Parathyroid adenoma (tissue), 2 donors: Measurements from ENCODE around the gene DOK7.
A peak's percentile ranks its signal among the peaks of the same experiment; 100 is the strongest.

ENCODE experiments used
- H2AFZ ChIP-seq: fragments of 300-600 bp; sonication (generic); one replicate; pipeline ENCODE4 v1.7.0; 2017; ENCODE audit warnings: antibody characterized with exemption, mild to moderate bottlenecking
- H3K27ac ChIP-seq: fragments of 300-600 bp; sonication (generic); one replicate; pipeline ENCODE4 v1.7.0; 2017
- H3K27me3 ChIP-seq: fragments of 300-600 bp; sonication (generic); one replicate; pipeline ENCODE4 v1.7.0; 2017; ENCODE audit warnings: low read length; ENCODE audit not compliant: control insufficient read depth, insufficient read depth
- H3K36me3 ChIP-seq: fragments of 300-600 bp; sonication (generic); one replicate; pipeline ENCODE4 v1.7.0; 2017; ENCODE audit warnings: low read length; ENCODE audit not compliant: control insufficient read depth, insufficient read depth
- H3K4me1 ChIP-seq: fragments of 300-600 bp; sonication (generic); one replicate; pipeline ENCODE4 v1.7.0; 2017; ENCODE audit warnings: control low read depth
- H3K4me2 ChIP-seq: fragments of 300-600 bp; sonication (generic); one replicate; pipeline ENCODE4 v1.7.0; 2017; ENCODE audit warnings: low read length
- H3K4me3 ChIP-seq: fragments of 300-600 bp; sonication (generic); one replicate; pipeline ENCODE4 v1.7.0; 2017; ENCODE audit warnings: low read depth, low read length
- H3K79me2 ChIP-seq: fragments of 300-600 bp; sonication (generic); one replicate; pipeline ENCODE4 v1.7.0; 2017; ENCODE audit warnings: control low read depth
- H3K9ac ChIP-seq: fragments of 300-600 bp; sonication (generic); one replicate; pipeline ENCODE4 v1.7.0; 2017; ENCODE audit warnings: mild to moderate bottlenecking
- H3K9me3 ChIP-seq: fragments of 300-600 bp; sonication (generic); one replicate; pipeline ENCODE4 v1.7.0; 2017; ENCODE audit warnings: low read length; ENCODE audit not compliant: control insufficient read depth
- CTCF ChIP-seq: fragments of 300-600 bp; sonication (generic); IDR thresholded peaks from one replicate; pipeline ENCODE4 v1.7.0; 2017; ENCODE audit warnings: antibody characterized with exemption, mild to moderate bottlenecking
- donor health status: primary hyperparathyroidism.

Gene DOK7

GRCh38 chr4:3527101-3527913 lies 64.2 kb downstream of the DOK7 start:
- Histone ChIP-seq H3K9me3 (no peaks in the 10 kb centered on the region), H3K27ac (no peak overlapping the region), H3K4me2 (no peak overlapping the region), H3K4me1 (no peaks in the 10 kb centered on the region), H3K36me3 (no peaks in the 10 kb centered on the region), H2AFZ (no peak overlapping the region), H3K4me3 (no peak overlapping the region), H3K27me3 (no peaks in the 10 kb centered on the region), H3K9ac (no peak overlapping the region), H3K79me2 (peaks cover 54% of the 10 kb centered on the region)
- no peak for TF ChIP-seq CTCF

- Histone ChIP-seq H2AFZ (no peak overlapping the region), H3K79me2 (peaks cover 54% of the 10 kb centered on the region), H3K36me3 (no peaks in the 10 kb centered on the region), H3K27ac (no peak overlapping the region), H3K4me3 (no peak overlapping the region), H3K9me3 (no peaks in the 10 kb centered on the region), H3K4me1 (peaks cover 3% of the 10 kb centered on the region), H3K4me2 (no peak overlapping the region), H3K27me3 (no peaks in the 10 kb centered on the region), H3K9ac (no peak overlapping the region)
- no peak for TF ChIP-seq CTCF
Measured at GRCh38 chr4:3527914-3528876, 65.1 kb downstream of the DOK7 start.

GRCh38 chr4:3529363-3529762 lies 66.3 kb downstream of the DOK7 start:
- H3K9ac ChIP-seq: no peak overlapping the region
- no peak overlapping the region for H3K4me3 ChIP-seq
- no peaks in the 10 kb centered on the region for H3K27me3 ChIP-seq
- peaks cover 53% of the 10 kb centered on the region for H3K79me2 ChIP-seq
- no peak overlapping the region for H3K4me2 ChIP-seq
- peaks cover 3% of the 10 kb centered on the region for H3K4me1 ChIP-seq
- H2AFZ ChIP-seq: no peak overlapping the region
- no peak overlapping the region for H3K27ac ChIP-seq
- no peaks in the 10 kb centered on the region for H3K9me3 ChIP-seq
- TF ChIP-seq CTCF: no peak
- no peaks in the 10 kb centered on the region for H3K36me3 ChIP-seq

GRCh38 chr4:3530051-3530450 lies 66.9 kb downstream of the DOK7 start:
- TF ChIP-seq CTCF: no peak
- no peak overlapping the region for H3K27ac ChIP-seq
- peak overlapping the region; percentile 61 for H3K4me2 ChIP-seq
- H2AFZ ChIP-seq: no peak overlapping the region
- no peaks in the 10 kb centered on the region for H3K9me3 ChIP-seq
- peaks cover 49% of the 10 kb centered on the region for H3K79me2 ChIP-seq
- H3K4me1 ChIP-seq: peaks cover 3% of the 10 kb centered on the region
- no peaks in the 10 kb centered on the region for H3K27me3 ChIP-seq
- H3K4me3 ChIP-seq: no peak overlapping the region
- no peak overlapping the region for H3K9ac ChIP-seq
- H3K36me3 ChIP-seq: no peaks in the 10 kb centered on the region
